Stimulated activated CD4-positive, alpha-beta T cell treated with anti-CD3 and anti-CD28 coated beads, Interleukin-1b, Interleukin-23, amount 100 ng/mL, for 1 hour (primary cell): Measurements from ENCODE around the gene SEPHS1.
A peak's percentile ranks its signal among the peaks of the same experiment; 100 is the strongest.
"Not testable (repeated sequence)": the region's sequence is repeated elsewhere in the genome, so short reads cannot be mapped to it uniquely, and the experiment has no call there.

ENCODE experiments used
- DNase-seq, 2 donors: peaks; one replicate each; pipeline ENCODE4 v3.0.0-alpha.2; 2020; ENCODE audit warnings: low read depth in 2 of 2

SEPHS1 gene

GRCh38 chr10:13284050-13284449 is 64.0 kb downstream of the SEPHS1 start:
- DNase-seq: no peak

GRCh38 chr10:13282348-13282747 is 65.7 kb downstream of the SEPHS1 start:
- not testable (repeated sequence) for DNase-seq

- DNase-seq: no peak
Measured at GRCh38 chr10:13276749-13277365, 71.2 kb downstream of the SEPHS1 start.

- DNase-seq: not testable (repeated sequence)
Measured at GRCh38 chr10:13276146-13276545, 71.9 kb downstream of the SEPHS1 start.

GRCh38 chr10:13272164-13272571 is 75.9 kb downstream of the SEPHS1 start:
- no peak for DNase-seq

GRCh38 chr10:13271552-13272163 is 76.4 kb downstream of the SEPHS1 start:
- peak in 1 of 2 donors; percentile 14 for DNase-seq

GRCh38 chr10:13270877-13271551 is 77.1 kb downstream of the SEPHS1 start:
- no peak for DNase-seq

GRCh38 chr10:13268841-13269240 is 79.3 kb downstream of the SEPHS1 start:
- DNase-seq: no peak

- no peak for DNase-seq
Measured at GRCh38 chr10:13268310-13268709, 79.8 kb downstream of the SEPHS1 start.
